ENCODE data around the gene PLEKHN1.

DNA sequence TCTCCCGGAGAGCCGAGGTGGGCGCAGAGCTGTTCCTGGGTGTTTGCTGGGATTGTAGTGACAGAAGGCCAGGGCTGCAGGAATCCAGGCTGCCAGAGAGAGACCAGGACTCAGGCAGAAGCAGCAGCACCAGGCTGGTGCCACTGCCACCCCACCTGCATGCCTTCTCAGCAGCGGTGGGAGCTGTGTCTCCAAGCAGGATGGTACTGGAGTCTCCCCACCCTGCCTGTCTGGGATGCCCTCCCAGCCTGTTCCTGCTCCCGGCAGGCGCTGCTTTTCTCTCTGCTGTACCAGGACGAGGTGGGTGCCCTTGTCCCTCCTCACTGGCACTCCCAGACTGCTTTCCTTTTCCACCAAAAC, 38.1 kb downstream of the PLEKHN1 start:
- TF ChIP-seq CTCF (IDR thresholded peaks at IDR 0.05; ENCODE audit: poor library complexity) (no peak), EZH2 (IDR thresholded peaks at IDR 0.05; ENCODE audit: borderline replicate concordance) (no peak)

Data from hepatocyte (in vitro differentiated cells).